ENCODE results near the gene C16orf96.

Gene C16orf96

DNA sequence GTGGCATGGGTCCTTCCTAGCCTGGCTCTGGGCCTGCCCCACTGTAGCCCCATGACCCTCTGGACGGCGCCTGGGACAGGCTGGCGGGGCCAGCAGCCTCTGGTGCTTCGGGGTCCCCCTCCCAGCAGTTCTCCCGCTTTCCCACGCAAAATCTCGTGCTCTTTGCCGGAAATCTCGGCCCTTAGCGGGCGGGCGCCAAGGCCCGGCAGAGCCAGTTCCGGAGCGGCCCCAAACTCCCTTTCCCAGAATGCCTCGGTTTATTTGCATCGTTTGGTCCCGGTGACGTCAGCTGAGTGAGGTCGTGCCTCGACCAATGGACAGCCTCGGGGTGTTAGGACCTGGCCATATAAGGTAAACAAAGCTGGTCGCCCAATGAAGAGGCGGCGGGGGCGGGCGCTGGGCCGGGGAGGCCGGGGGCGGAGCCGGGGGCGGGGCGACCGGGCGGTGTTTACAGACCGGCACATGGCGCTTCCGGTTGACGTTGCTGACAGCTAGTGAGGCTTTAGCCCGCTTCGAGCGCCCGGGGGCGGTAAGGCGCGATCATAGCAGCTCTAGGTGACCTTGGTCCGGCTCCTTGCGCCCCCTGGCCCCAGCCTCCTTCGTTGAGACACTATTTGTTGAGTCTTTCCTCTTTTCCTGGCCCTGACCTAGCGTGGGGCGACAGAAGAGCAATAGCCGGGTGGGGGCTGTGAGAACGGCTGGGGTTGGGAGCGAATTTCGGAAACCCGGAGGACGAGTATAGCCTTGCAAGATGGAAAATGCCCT lies 60.1 kb downstream of the C16orf96 start:
- peak; percentile 99 for DNase-seq (ENCODE audit: low spot score)

DNA sequence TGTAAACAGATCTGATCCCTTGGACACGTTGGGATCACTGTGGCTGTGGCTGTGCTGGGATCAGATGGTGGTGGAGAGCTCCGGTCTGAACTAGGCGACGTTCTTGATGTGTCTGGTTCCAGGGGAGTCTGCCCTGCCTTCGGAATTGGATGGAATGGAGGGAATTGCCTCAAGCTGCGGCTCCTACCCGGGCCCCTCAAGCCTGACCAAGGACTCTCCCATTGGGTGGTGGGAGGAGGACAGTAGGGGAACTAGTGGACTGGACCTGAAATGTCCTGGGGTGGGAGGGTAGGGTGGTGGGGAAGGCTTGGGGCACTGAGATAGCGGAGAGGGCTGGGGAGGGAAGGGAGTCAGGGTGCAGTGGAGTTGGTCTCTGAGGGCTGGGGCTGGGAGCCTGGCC lies 61.7 kb downstream of the C16orf96 start:
- no peak for DNase-seq (ENCODE audit: low spot score)

GRCh38 chr16:4618645-4619418 lies 62.7 kb downstream of the C16orf96 start:
- no peak for DNase-seq (ENCODE audit: low spot score)

- no peak for DNase-seq (ENCODE audit: low spot score)
Measured at GRCh38 chr16:4623593-4623992, 67.5 kb downstream of the C16orf96 start.

GRCh38 chr16:4624015-4624826 lies 68.1 kb downstream of the C16orf96 start, which contains the start of gene MGRN1:
TSS of gene MGRN1 (plus strand) at chr16:4624826. CDS start at chr16:4624961, 135 bp downstream.
- DNase-seq (ENCODE audit: low spot score): peak; percentile 92

- peak; percentile 40 for DNase-seq (ENCODE audit: low spot score)
Measured at GRCh38 chr16:4624827-4625559, 68.9 kb downstream of the C16orf96 start.

- no peak for DNase-seq (ENCODE audit: low spot score)
Measured at GRCh38 chr16:4625560-4626159, 69.5 kb downstream of the C16orf96 start.

- no peak for DNase-seq (ENCODE audit: low spot score)
Measured at GRCh38 chr16:4626396-4626795, 70.3 kb downstream of the C16orf96 start.

GRCh38 chr16:4628283-4628682 lies 72.1 kb downstream of the C16orf96 start:
- DNase-seq (ENCODE audit: low spot score): no peak

GRCh38 chr16:4631444-4631843 lies 75.3 kb downstream of the C16orf96 start:
- DNase-seq (ENCODE audit: low spot score): no peak

GRCh38 chr16:4633910-4634635 lies 77.9 kb downstream of the C16orf96 start:
- DNase-seq (ENCODE audit: low spot score): no peak

DNA sequence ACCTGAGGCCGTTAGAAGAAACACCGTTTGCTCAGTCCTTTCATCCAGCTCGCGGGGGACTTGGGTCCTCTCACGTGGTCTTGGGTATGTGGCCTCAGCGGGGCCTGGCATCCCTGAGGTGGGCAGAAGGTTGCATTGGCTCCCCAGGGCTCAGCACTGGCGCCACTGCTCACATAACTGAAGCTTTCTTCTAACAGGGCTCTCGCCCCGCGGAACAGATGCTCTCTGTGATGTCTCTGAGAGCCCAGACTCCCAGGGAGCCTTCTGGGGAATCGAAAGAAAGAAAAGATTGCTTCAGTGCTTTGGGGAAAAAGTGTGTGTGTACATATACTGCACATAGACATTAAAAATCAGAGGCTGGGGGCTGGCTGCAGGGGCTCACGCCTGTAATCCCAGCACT lies 78.6 kb downstream of the C16orf96 start:
- DNase-seq (ENCODE audit: low spot score): no peak

DNA sequence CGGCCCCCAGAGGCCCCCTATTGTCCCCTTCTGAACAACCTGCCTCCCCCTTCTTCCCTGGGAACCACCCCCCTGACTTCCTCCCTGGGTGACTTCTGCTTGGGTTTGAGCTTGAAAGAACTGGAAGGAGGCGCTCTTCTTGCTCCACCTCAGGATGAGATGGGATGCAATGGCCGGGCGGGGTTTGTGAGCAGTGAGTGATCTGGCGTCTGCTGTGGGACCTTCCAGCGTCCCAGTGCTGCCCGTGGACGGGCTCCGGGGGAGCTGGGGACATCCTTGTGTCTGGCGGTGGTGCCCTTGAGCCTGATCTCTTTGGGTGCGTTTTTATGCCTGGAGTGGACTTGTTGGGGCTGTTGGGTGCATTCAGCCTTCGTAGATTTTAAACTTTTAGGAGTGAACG lies 80.1 kb downstream of the C16orf96 start:
- no peak for DNase-seq (ENCODE audit: low spot score)

DNA sequence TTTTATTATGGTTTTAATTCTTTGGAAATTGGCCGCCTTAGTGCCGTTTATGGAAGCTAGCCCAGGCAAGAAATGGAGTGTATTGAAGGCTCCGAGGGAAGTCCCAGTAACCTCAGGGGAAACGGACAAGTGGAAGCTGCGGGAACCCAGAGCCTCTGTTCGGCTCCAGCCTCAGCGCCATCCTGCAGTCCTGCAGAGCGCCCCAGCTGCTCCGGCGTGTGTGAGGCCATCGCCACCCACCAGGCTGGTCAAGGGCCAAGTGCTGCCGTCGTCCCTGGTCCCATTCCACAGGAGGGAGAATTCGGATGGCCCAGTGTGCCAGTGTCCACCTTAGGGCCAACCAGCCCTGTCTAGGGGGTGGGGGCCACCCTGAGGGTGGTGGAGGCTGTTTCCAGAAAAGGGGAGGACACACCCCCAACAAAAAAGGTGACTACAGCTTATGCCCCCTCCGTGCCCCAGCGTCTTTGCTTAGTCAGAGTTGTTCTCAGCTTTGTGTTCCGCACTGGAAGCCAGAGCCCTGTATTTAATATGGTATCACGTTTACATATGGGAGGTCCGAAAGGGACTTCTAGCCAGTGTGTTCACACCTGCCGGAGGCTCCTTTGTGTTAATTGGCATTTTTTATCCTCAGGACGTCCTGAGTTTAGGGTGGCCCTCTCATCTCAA lies 81.5 kb downstream of the C16orf96 start:
- DNase-seq (ENCODE audit: low spot score): no peak

- no peak for DNase-seq (ENCODE audit: low spot score)
Measured at GRCh38 chr16:4639899-4640509, 83.9 kb downstream of the C16orf96 start.

DNA sequence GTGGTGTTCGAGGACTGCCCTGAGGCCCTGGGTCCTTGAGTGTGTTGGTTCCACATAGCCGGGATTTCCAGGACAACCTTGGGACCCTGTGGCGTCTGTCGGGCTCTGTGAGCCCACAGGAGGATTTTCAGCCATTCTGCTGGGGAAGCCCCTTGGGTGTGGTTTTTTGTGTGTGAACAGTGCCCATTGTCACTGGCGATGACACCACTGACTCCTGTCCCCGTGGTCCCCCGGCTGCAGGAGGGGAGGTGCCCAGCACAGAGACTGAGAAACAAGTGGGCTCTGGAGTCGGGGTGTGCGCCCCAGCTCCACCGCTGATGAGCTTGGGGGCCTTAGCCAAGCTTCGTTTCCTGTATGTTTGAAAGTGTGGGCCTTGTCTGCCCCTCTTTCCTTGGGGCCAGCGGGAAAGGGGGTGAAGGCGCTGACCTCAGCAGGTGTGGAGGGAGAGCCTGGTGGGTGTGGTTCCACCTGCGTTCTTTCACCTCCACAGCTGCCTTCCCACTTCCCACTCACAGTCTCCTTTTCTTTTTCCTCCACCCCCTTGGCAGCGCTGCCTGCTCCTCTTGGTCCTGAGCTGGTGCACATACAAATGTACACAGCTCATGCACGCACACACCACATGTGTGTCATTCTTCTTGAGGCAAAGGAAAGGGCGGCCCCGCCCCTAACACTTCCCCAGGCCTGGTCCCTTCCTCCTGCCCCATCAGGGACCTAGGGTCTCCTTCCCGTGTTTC lies 84.6 kb downstream of the C16orf96 start:
- DNase-seq (ENCODE audit: low spot score): no peak

GRCh38 chr16:4641306-4641687 lies 85.2 kb downstream of the C16orf96 start:
- DNase-seq (ENCODE audit: low spot score): no peak

- DNase-seq (ENCODE audit: low spot score): no peak
Measured at GRCh38 chr16:4641895-4642294, 85.8 kb downstream of the C16orf96 start.

Measured in kidney capillary endothelial cell (primary cell).